AG04450 (cell line): ENCODE results near the gene ZBTB37. TPM values are rescaled to one million over a fixed set of nuclear protein-coding genes. Genes with fewer than 3 reads are reported as not detected.
"Not testable (repeated sequence)": the region's sequence is repeated elsewhere in the genome, so short reads cannot be mapped to it uniquely, and the experiment has no call there.

Experiments
- CTCF ChIA-PET: fragments of 300-600, 350-600 bp; formaldehyde crosslinking; extraction: SDS; loops from one replicate; lab custom pipeline; 2022; ENCODE audit warnings: antibody characterized with exemption, inconsistent platforms; lab: Charles Lee
- POLR2A ChIA-PET: fragments of 350-600 bp; formaldehyde crosslinking; extraction: SDS; loops from one replicate; lab custom pipeline; 2021; ENCODE audit warnings: antibody characterized with exemption, inconsistent platforms; lab: Yijun Ruan, JAX
- DNase-seq: peaks from one replicate; pipeline ENCODE4 v3.0.0-alpha.2; 2011; ENCODE audit warnings: low read depth, low spot score
- H3K27ac ChIP-seq: one replicate; pipeline ENCODE4 v1.5.1; 2012; ENCODE audit warnings: low read depth, low read length, control low read depth
- H3K27me3 ChIP-seq: one replicate; pipeline ENCODE4 v1.6.0; 2012; ENCODE audit warnings: low read length; ENCODE audit not compliant: control insufficient read depth, insufficient read depth
- H3K4me3 ChIP-seq: 2 replicates; pipeline ENCODE4 v1.5.1; 2011; ENCODE audit warnings: mild to moderate bottlenecking, low read depth, low read length, control low read depth
- H3K9me3 ChIP-seq: 2 replicates; pipeline ENCODE4 v1.5.1; 2012; ENCODE audit warnings: low read length; ENCODE audit not compliant: control insufficient read depth, insufficient read depth
- CTCF ChIP-seq: IDR thresholded peaks from 2 replicates; pipeline ENCODE4 v1.5.1; 2011; ENCODE audit warnings: low read depth, low read length, control low read depth, inconsistent platforms
- polyA plus RNA-seq: library from polyadenylated mRNA; depleted of rRNA; stranded (reverse); fragments of >200 nt; gene quantifications from 2 replicates; pipeline ENCODE4 v1.2.3, GENCODE V29; 2011

The ZBTB37 gene
- polyA plus RNA-seq, 1 experiment: 2.8 TPM

GRCh38 chr1:173853074-173853473, 15.1 kb upstream of the ZBTB37 start:
- Histone ChIP-seq H3K27me3 (no peaks in the 10 kb centered on the region), H3K4me3 (no peak overlapping the region), H3K9me3 (no peaks in the 10 kb centered on the region), H3K27ac (peak overlapping the region; percentile 66)
- POLR2A ChIA-PET: interaction anchor here (1.2 to 3.0 kb wide), 4 partner anchors 10 to 441 kb away, joined by 5 to 32 read pairs (median 7); partner anchors contain the start of genes DARS2, GAS5 and ZBTB37
- DNase-seq: peak; percentile 46
- CTCF ChIA-PET: no interaction called here
- no peak for TF ChIP-seq CTCF

DNA sequence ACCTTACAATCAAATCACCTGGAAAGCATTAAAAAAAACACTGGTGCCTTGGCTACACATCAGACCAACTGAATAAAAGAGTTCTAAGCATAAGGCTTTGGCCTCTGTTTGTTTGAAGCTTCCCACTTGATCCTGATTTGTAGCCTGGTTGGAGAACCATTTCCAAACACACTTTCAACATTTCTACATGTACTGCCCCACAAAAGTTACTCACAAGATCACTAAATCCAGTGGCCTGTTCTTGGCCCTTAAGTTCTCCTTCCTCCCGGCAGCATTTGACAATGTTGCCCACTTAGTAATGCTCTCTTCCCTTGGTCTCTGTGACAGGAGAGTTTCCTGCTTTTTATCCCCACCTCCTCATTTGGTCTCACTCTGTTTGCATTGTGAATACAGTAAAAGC, 12.2 kb upstream of the ZBTB37 start:
- DNase-seq: no peak
- no peak overlapping the region for H3K4me3 ChIP-seq
- no peaks in the 10 kb centered on the region for H3K27me3 ChIP-seq
- TF ChIP-seq CTCF: no peak
- ChIA-PET POLR2A (interaction anchor here (3.0 kb wide), 1 partner anchor 12 kb away, joined by 13 read pairs; the partner anchor contains the start of genes GAS5 and ZBTB37), CTCF (interaction anchor here (0.6 kb wide), 1 partner anchor 215 kb away, joined by 4 read pairs; no protein-coding TSS in a partner anchor)
- H3K27ac ChIP-seq: peak overlapping the region; percentile 55
- H3K9me3 ChIP-seq: no peaks in the 10 kb centered on the region

GRCh38 chr1:173856903-173857302, 11.3 kb upstream of the ZBTB37 start:
- Histone ChIP-seq H3K27me3 (no peaks in the 10 kb centered on the region), H3K27ac (peak overlapping the region; percentile 59), H3K9me3 (no peaks in the 10 kb centered on the region), H3K4me3 (no peak overlapping the region)
- DNase-seq: no peak
- CTCF ChIA-PET: no interaction called here
- POLR2A ChIA-PET: interaction anchor here (0.8 to 3.0 kb wide), 3 partner anchors 9 to 12 kb away, joined by 4 to 13 read pairs (median 8); partner anchors contain the start of genes GAS5 and ZBTB37
- no peak for TF ChIP-seq CTCF

- ChIA-PET CTCF (no interaction called here), POLR2A (interaction anchor here (0.8 to 3.0 kb wide), 3 partner anchors 9 to 13 kb away, joined by 4 to 13 read pairs (median 8); partner anchors contain the start of genes GAS5 and ZBTB37)
- H3K4me3 ChIP-seq: no peak overlapping the region
- no peaks in the 10 kb centered on the region for H3K27me3 ChIP-seq
- H3K9me3 ChIP-seq: no peaks in the 10 kb centered on the region
- no peak for DNase-seq
- H3K27ac ChIP-seq: peak overlapping the region; percentile 40
- TF ChIP-seq CTCF: no peak
Observed at GRCh38 chr1:173857363-173857917, 10.7 kb upstream of the ZBTB37 start.

DNA sequence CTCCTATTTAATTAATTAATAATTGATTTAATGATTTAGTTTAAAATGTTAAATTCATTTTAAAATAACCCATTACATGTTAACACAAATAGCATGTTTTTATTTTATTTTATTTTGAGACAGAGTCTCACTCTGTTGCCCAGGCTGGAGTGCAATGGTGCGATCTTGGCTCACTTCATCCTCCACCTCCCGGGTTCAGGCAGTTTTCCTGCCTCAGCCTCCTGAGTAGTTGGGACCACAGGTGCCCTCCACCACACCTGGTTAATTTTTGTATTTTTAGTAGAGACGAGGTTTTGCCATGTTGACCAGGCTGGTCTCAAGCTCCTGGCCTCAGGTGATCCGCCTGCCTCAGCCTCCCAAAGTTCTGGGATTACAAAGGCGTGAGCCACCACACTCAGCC, 8.6 kb upstream of the ZBTB37 start:
- CTCF ChIA-PET, DNase-seq, H3K9me3 ChIP-seq, POLR2A ChIA-PET, H3K27ac ChIP-seq, H3K4me3 ChIP-seq, H3K27me3 ChIP-seq: not testable (repeated sequence)
